HL-60 (cell line): Measurements from ENCODE around the gene FAM78A.

Source experiments
- DNase-seq, 2 experiments: peaks; one replicate each; pipeline ENCODE4 v3.0.0-alpha.2; 2010 to 2020; ENCODE audit warnings: low read depth in 1 of 2, low spot score in 1 of 2
- H3K27ac ChIP-seq: fragments of 250-450 bp; sonication (Bioruptor Pico); replicated peaks from 2 replicates; pipeline ENCODE4 v1.5.1; 2020; ENCODE audit warnings: mild to moderate bottlenecking, moderate library complexity
- H3K27me3 ChIP-seq: fragments of 250-450 bp; sonication (Bioruptor Pico); 2 replicates; pipeline ENCODE4 v1.5.1; 2021; ENCODE audit warnings: mild to moderate bottlenecking, moderate library complexity; ENCODE audit not compliant: insufficient read depth, poor library complexity, severe bottlenecking
- H3K4me3 ChIP-seq: replicated peaks from 2 replicates; pipeline ENCODE4 v1.5.1; 2011; ENCODE audit warnings: mild to moderate bottlenecking, control low read depth, low read length; ENCODE audit not compliant: insufficient read depth
- GABPA ChIP-seq: IDR thresholded peaks from 2 replicates; pipeline ENCODE4 v1.6.1; 2012; ENCODE audit warnings: low read depth
- POLR2AphosphoS5 ChIP-seq: IDR thresholded peaks from 2 replicates; pipeline ENCODE4 v1.6.1; 2012; ENCODE audit warnings: low read depth
- SPI1 ChIP-seq: IDR thresholded peaks from 2 replicates; pipeline ENCODE4 v1.6.1; 2012; ENCODE audit warnings: low read depth, mild to moderate bottlenecking, borderline replicate concordance
- TF ChIP-seq, protein P1 (sequence below): IDR thresholded peaks from 2 replicates; pipeline ENCODE4 v1.6.1; 2012; ENCODE audit warnings: low read depth; ENCODE audit not compliant: insufficient replicate concordance
- TF ChIP-seq, protein P2 (sequence below): IDR thresholded peaks from one replicate; pipeline ENCODE4 v1.5.1; 2011; ENCODE audit warnings: low read length, control low read depth, inconsistent platforms; ENCODE audit not compliant: insufficient read depth

FAM78A gene

DNA sequence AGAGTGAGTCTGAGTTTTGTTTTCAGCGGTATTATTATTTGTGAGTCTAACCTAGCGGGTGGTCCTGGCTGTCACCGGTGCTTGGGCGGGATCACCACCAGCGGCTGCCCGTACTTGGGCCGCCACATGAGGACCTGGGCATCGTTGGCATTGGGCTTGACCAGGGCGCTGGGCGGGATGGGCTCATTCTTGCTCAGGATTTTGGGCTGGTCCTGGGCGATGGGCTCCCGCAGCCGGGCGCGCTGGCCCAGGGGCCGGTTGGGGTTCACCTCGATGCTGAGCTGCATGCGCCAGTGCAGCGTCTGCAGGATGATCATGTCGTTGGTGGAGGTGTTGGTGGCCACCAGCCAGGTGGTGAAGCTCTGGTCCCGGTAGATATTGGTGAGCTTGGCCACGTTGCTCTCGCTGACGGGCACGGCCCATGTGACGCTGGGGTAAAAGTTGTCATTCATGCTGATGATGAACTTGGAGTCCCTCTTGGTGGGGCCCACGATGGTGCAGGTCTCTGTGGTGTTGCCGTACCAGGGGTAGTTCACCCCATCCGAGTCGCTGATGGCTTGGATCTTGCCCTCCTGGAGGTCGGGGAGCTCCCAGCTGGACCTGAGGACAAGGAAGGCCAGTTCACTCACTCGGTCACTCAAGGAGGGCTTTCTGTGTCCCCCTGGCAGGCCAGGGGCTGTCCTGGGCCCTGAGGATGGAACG, 15.4 kb downstream of the FAM78A start:
- TF ChIP-seq, protein P1, sequence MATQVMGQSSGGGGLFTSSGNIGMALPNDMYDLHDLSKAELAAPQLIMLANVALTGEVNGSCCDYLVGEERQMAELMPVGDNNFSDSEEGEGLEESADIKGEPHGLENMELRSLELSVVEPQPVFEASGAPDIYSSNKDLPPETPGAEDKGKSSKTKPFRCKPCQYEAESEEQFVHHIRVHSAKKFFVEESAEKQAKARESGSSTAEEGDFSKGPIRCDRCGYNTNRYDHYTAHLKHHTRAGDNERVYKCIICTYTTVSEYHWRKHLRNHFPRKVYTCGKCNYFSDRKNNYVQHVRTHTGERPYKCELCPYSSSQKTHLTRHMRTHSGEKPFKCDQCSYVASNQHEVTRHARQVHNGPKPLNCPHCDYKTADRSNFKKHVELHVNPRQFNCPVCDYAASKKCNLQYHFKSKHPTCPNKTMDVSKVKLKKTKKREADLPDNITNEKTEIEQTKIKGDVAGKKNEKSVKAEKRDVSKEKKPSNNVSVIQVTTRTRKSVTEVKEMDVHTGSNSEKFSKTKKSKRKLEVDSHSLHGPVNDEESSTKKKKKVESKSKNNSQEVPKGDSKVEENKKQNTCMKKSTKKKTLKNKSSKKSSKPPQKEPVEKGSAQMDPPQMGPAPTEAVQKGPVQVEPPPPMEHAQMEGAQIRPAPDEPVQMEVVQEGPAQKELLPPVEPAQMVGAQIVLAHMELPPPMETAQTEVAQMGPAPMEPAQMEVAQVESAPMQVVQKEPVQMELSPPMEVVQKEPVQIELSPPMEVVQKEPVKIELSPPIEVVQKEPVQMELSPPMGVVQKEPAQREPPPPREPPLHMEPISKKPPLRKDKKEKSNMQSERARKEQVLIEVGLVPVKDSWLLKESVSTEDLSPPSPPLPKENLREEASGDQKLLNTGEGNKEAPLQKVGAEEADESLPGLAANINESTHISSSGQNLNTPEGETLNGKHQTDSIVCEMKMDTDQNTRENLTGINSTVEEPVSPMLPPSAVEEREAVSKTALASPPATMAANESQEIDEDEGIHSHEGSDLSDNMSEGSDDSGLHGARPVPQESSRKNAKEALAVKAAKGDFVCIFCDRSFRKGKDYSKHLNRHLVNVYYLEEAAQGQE = no peak
- no peaks in the 10 kb centered on the region for H3K27me3 ChIP-seq
- H3K4me3 ChIP-seq = no peak overlapping the region
- no peak for DNase-seq
- no peak overlapping the region; the same call in 1 of the 2 replicates for H3K27ac ChIP-seq

DNA sequence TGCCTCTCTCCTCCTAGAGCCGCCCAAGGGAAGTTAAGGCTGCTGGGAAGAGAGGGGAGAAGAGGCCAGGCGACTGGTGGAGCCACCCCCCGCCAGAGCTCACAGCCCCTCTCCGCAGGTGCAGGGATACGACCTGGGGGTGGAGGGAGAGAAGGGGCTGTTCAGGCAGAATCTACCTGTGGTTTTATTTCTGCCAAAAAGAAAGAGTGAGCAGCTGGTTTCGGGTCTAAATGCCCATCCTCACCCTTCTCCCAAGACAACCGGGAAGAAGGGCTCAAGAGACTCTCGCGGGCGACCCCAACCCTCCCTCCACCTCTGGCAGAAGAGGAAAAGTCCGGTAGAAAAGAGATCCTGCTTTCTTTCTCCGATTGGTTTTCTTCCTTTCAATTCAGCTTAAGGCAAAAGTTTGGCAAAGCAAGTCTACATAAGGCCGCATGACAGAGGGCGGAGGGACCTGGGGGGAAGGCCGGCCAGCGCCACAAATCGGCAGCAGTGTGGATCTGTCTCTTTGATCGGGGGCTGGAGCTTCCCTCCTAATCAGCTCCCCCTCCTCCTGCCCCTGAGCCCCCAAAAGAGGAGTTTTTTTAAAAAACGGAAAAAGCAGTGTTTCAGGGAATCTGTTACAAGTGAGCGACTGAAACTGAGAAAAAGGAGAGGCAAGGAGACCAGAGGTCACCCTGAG, 16.3 kb downstream of the FAM78A start:
- DNase-seq = no peak
- Histone ChIP-seq H3K4me3 (no peak overlapping the region), H3K27ac (peak overlapping the region; percentile 22), H3K27me3 (no peaks in the 10 kb centered on the region)
- TF ChIP-seq POLR2AphosphoS5 (no peak), GABPA (no peak), SPI1 (no peak)
- TF ChIP-seq, protein P2, sequence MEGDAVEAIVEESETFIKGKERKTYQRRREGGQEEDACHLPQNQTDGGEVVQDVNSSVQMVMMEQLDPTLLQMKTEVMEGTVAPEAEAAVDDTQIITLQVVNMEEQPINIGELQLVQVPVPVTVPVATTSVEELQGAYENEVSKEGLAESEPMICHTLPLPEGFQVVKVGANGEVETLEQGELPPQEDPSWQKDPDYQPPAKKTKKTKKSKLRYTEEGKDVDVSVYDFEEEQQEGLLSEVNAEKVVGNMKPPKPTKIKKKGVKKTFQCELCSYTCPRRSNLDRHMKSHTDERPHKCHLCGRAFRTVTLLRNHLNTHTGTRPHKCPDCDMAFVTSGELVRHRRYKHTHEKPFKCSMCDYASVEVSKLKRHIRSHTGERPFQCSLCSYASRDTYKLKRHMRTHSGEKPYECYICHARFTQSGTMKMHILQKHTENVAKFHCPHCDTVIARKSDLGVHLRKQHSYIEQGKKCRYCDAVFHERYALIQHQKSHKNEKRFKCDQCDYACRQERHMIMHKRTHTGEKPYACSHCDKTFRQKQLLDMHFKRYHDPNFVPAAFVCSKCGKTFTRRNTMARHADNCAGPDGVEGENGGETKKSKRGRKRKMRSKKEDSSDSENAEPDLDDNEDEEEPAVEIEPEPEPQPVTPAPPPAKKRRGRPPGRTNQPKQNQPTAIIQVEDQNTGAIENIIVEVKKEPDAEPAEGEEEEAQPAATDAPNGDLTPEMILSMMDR = no peak
- TF ChIP-seq, protein P1 = no peak

DNA sequence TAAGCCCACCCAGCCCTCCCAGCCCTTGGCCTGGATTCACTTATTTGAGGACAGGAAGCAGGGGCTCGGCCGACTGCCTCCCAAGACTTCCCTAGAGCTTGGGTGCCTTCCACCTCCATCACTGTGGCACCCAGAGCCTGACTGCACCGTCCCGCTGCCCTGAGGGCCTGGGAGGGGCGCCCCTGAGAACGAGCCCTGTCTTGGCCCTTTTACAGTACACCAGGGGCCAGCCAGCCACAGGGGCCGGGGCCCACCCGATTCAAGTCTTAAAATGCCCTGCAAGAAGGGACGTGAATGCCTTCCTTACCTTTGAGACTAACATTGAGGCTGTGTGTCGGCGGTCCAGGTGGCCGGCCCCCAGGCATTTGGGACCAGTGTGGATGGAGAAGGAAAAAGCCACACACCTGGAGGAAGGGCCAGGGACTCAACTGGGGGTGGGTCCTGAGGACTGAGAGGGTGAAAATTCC, 16.8 kb downstream of the FAM78A start:
- H3K4me3 ChIP-seq = no peak overlapping the region
- no peaks in the 10 kb centered on the region for H3K27me3 ChIP-seq
- DNase-seq = no peak
- TF ChIP-seq SPI1 = no peak
- TF ChIP-seq, protein P1 = no peak
- TF ChIP-seq, protein P2 = no peak
- TF ChIP-seq GABPA = no peak
- TF ChIP-seq POLR2AphosphoS5 = no peak
- no peak overlapping the region for H3K27ac ChIP-seq
